ENCODE measurements around the gene SLC25A33. TPM values are rescaled to one million over a fixed set of nuclear protein-coding genes. Genes with fewer than 3 reads are reported as not detected.
"Not testable (repeated sequence)": the region's sequence is repeated elsewhere in the genome, so short reads cannot be mapped to it uniquely, and the experiment has no call there.

SLC25A33 gene
- total RNA-seq, 1 donor from 2014 or later: 2.1 TPM

DNA sequence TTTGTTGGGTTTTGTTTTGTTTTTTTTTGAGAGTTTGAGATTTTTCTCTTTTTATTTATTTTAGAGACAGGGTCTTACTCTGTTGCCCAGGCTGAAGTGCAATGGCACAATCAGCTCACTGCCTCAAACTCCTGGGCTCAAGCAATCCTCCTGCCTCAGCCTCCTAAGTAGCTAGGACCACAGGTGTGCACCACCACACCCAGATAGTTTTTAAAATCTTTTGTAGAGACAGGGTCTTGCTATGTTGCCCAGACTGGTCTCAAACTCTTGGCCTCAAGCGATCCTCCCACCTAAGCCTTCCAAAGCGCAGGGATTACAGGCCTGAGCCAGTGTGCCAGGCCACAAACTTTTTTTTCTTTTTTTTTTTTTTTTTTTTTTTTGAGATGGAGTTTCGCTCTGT, 85.8 kb downstream of the SLC25A33 start:
- DNase-seq: not testable (repeated sequence)

GRCh38 chr1:9626201-9626608, 86.9 kb downstream of the SLC25A33 start:
- DNase-seq: no peak

- no peak for DNase-seq
Observed at GRCh38 chr1:9628541-9629444, 89.5 kb downstream of the SLC25A33 start.

GRCh38 chr1:9629445-9630201, 90.4 kb downstream of the SLC25A33 start:
- DNase-seq: no peak

GRCh38 chr1:9630331-9631111, 91.3 kb downstream of the SLC25A33 start:
- no peak for DNase-seq

GRCh38 chr1:9631613-9632012, 92.3 kb downstream of the SLC25A33 start:
- DNase-seq: no peak

DNA sequence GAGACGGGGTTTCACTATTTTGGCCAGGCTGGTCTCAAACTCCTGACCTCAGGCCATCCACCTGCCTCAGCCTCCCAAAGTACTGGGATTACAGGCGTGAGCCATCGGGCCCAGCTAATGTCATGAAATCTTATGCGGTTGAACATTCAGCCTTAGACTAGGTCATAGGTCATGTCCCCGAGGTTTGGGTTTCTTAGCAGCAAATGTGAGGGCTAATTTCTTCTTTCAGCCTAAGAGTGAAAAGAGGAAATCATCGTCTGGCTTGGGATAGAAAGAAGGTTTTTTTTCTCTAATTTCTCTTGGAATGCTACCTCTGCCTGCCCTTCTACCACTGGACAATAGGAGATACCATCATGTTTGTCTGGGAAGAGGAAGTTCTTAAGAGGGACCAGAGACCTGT, 94.2 kb downstream of the SLC25A33 start:
- no peak for DNase-seq

DNA sequence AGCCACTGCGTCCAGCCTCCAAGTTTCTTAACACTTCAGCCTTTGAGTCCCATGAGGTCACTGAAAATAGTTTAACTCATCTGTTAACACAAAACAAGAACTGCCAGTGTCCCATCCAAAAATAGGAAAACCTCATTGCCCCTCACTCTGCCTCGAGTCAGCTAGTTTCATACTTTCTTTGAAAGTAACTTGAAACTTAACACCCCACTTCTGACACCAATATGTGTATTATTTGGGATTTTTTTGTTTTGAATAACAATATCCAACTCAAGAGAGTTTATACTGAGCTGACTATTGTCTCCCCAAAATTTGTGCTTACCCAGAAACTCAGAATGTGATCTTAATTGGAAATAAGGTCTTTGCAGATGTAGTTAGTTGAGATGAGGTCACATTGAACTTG, 95.3 kb downstream of the SLC25A33 start:
- DNase-seq: no peak

Other genes with a start within 250 kb of the SLC25A33 start
- gene SPSB1, start 246.6 kb upstream of the SLC25A33 start, total RNA-seq: 23.3 TPM
- gene TMEM201, start 49.4 kb downstream of the SLC25A33 start, total RNA-seq: 14.4 TPM
- 3.1 TPM for gene PIK3CD, start 112.3 kb downstream of the SLC25A33 start, total RNA-seq